ENCODE data around the gene CDH4. TPM values are rescaled to one million over a fixed set of nuclear protein-coding genes. Genes with fewer than 3 reads are reported as not detected.

The CDH4 gene
- total RNA-seq, 2 donors from 2014 or later, result 0.05 to 2.2 TPM

DNA sequence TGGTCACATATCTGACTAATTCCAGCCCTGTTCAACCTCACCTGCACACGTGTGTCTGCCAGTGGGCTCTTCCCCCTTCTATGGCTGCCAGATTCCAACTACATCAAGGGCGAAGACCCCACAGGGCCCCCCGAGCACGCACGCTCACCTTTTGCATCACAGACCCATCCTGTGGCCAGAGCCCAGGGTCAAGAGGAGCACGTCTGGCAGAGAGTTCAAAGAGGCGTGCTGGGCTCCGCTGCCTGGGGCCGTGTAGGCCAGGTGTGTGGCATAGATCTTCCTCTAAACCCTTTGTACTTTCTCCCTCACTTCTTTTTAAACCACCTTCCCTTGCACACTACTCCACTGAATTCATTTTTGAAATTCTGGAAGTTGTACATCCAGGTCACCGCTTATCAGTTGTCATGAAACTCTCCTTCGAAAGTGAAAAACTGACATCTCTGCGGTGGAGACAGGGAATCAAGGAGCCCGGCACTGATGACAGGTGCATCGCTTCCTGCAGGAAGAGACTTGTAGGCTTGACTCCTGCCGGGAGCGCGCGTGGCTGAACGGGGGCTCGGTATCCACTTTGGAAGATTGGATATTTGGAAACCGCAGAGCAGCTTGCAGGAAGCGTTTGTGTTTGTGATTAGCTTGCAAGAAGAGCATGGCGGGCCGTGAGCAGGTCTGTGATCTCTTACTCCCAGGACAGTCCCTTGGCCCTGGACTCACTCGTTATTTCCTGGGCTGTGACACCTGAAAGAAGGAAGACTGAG lies 397.2 kb downstream of the CDH4 start:
- 77% methylated on average over 25 of the region's 25 CpGs for WGBS
- TF ChIP-seq, protein P1, sequence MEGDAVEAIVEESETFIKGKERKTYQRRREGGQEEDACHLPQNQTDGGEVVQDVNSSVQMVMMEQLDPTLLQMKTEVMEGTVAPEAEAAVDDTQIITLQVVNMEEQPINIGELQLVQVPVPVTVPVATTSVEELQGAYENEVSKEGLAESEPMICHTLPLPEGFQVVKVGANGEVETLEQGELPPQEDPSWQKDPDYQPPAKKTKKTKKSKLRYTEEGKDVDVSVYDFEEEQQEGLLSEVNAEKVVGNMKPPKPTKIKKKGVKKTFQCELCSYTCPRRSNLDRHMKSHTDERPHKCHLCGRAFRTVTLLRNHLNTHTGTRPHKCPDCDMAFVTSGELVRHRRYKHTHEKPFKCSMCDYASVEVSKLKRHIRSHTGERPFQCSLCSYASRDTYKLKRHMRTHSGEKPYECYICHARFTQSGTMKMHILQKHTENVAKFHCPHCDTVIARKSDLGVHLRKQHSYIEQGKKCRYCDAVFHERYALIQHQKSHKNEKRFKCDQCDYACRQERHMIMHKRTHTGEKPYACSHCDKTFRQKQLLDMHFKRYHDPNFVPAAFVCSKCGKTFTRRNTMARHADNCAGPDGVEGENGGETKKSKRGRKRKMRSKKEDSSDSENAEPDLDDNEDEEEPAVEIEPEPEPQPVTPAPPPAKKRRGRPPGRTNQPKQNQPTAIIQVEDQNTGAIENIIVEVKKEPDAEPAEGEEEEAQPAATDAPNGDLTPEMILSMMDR (IDR thresholded peaks at IDR 0.05), result no peak
- TF ChIP-seq POLR2AphosphoS5 (IDR thresholded peaks at IDR 0.05) (no peak), POLR2A (IDR thresholded peaks at IDR 0.05) (no peak)

DNA sequence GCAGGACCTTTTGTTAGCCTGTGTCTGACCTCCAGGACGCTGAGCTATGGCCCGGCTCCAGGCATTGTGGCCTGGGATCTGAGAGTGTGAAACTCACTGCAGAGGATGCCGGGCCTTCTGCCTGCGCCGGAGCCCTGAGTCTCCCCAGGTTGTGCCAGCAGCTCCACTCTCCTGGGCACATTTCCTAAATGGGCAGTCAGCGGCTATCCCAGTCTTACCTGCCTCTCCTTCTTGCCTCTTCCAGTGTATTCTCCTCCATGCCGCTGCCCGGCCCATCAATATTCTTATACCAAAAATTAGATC lies 397.8 kb downstream of the CDH4 start:
- DNase-seq (ENCODE audit: low spot score), result no peak
- H3K4me1 ChIP-seq (replicated peaks), result no peaks in the 10 kb centered on the region
- H3K9me3 ChIP-seq, result no peaks in the 10 kb centered on the region
- TF ChIP-seq POLR2AphosphoS5 (IDR thresholded peaks at IDR 0.05) (no peak), POLR2A (IDR thresholded peaks at IDR 0.05) (no peak)
- TF ChIP-seq, protein P1 (IDR thresholded peaks at IDR 0.05), result no peak
- intact Hi-C loops (cut with DNase I), result no loop called here
- H3K27ac ChIP-seq, result no peak overlapping the region
- no peaks in the 10 kb centered on the region for H3K27me3 ChIP-seq (replicated peaks; ENCODE audit: insufficient read depth)
- 91% methylated on average over 8 of the region's 8 CpGs for WGBS
- no peak overlapping the region for H3K4me3 ChIP-seq
- H3K36me3 ChIP-seq, result no peaks in the 10 kb centered on the region

More for the DNA sequence above, 397.2 kb downstream of the CDH4 start:
- Histone ChIP-seq H3K4me1 (replicated peaks) (no peaks in the 10 kb centered on the region), H3K9me3 (no peaks in the 10 kb centered on the region), H3K27me3 (replicated peaks; ENCODE audit: insufficient read depth) (no peaks in the 10 kb centered on the region), H3K36me3 (no peaks in the 10 kb centered on the region), H3K27ac (no peak overlapping the region), H3K4me3 (no peak overlapping the region)
- intact Hi-C loops (cut with DNase I), result no loop called here
- no peak for DNase-seq (ENCODE audit: low spot score)

DNA sequence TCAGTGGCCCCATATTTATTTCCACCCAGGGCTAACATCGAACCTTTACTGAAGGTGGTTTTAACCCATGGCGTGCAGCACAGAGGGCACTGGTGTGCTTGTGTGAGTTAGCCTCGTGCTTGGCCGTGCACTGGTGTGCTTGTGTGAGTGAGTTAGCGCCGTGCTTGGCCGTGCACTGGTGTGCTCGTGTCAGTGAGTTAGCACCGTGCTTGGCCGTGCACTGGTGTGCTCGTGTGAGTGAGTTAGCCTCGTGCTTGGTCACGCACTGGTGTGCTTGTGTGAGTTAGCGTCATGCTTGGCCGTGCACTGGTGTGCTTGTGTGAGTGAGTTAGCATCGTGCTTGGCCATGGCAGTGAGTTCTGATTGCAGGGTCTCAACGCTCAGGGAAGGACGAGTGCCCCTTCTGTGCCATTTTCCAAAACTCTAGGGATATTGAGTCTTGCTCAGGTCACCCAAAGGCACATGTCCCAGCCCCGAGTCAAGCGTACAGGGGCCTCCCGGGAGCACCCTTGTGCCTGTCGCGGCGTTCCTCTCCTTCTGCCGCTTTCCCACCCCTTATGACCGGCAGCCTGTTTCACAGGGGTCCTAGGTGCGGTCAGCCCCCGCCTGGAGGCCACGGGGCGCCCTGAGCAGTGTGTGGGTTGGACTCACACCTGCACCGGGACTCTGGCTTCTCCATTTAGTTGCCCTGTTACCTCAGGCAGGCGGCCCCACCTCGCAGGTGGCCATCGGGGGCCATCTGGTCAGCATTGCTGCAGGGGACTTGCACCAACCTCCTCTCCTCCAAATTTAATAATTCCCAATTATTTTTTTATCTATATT lies 399.1 kb downstream of the CDH4 start:
- H3K9me3 ChIP-seq, result no peaks in the 10 kb centered on the region
- intact Hi-C loops (cut with DNase I), result no loop called here
- H3K36me3 ChIP-seq, result no peaks in the 10 kb centered on the region
- TF ChIP-seq, protein P1 (IDR thresholded peaks at IDR 0.05), result no peak
- TF ChIP-seq POLR2A (IDR thresholded peaks at IDR 0.05), result no peak
- no peak for TF ChIP-seq POLR2AphosphoS5 (IDR thresholded peaks at IDR 0.05)
- no peak overlapping the region for H3K27ac ChIP-seq
- no peaks in the 10 kb centered on the region for H3K27me3 ChIP-seq (replicated peaks; ENCODE audit: insufficient read depth)
- 87% methylated on average over 34 of the region's 34 CpGs for WGBS
- no peak overlapping the region for H3K4me3 ChIP-seq
- DNase-seq (ENCODE audit: low spot score), result no peak
- no peaks in the 10 kb centered on the region for H3K4me1 ChIP-seq (replicated peaks)

DNA sequence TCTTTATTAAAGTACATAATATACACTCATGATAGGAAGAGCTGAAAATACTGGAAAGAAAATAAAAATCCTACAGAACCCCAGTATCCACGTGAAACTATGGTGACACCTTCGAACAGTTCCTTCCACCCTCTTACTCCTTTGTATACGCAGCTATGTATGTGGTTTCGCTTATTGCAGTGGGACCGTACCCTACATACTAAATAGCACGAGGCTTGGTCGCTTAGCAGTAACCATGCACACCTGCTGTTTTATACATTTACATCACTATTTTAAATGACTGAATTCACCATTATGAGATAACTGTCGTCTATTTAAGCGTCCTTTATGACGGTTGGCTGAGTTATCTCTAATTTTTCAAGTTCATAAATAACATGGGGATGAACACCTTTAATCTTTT lies 400.1 kb downstream of the CDH4 start:
- Histone ChIP-seq H3K4me3 (no peak overlapping the region), H3K27ac (no peak overlapping the region), H3K36me3 (no peaks in the 10 kb centered on the region), H3K4me1 (replicated peaks) (no peaks in the 10 kb centered on the region), H3K27me3 (replicated peaks; ENCODE audit: insufficient read depth) (no peaks in the 10 kb centered on the region), H3K9me3 (no peaks in the 10 kb centered on the region)
- TF ChIP-seq POLR2AphosphoS5 (IDR thresholded peaks at IDR 0.05), result no peak
- TF ChIP-seq, protein P1 (IDR thresholded peaks at IDR 0.05), result no peak
- no peak for TF ChIP-seq POLR2A (IDR thresholded peaks at IDR 0.05)
- 89% methylated on average over 10 of the region's 10 CpGs for WGBS
- intact Hi-C loops (cut with DNase I), result no loop called here
- DNase-seq (ENCODE audit: low spot score), result no peak

Measured in prostate gland (tissue), 2 donors.